Activated gamma-delta T cell treated with Interleukin-2 at 50 U/mL for 16 hours (primary cell): Measurements from ENCODE around the gene HIRIP3.
"Not testable (repeated sequence)": the region's sequence is repeated elsewhere in the genome, so short reads cannot be mapped to it uniquely, and the experiment has no call there.

Experiments
- DNase-seq: peaks from one replicate; pipeline ENCODE4 v3.0.0-alpha.2; 2020

Gene HIRIP3

DNA sequence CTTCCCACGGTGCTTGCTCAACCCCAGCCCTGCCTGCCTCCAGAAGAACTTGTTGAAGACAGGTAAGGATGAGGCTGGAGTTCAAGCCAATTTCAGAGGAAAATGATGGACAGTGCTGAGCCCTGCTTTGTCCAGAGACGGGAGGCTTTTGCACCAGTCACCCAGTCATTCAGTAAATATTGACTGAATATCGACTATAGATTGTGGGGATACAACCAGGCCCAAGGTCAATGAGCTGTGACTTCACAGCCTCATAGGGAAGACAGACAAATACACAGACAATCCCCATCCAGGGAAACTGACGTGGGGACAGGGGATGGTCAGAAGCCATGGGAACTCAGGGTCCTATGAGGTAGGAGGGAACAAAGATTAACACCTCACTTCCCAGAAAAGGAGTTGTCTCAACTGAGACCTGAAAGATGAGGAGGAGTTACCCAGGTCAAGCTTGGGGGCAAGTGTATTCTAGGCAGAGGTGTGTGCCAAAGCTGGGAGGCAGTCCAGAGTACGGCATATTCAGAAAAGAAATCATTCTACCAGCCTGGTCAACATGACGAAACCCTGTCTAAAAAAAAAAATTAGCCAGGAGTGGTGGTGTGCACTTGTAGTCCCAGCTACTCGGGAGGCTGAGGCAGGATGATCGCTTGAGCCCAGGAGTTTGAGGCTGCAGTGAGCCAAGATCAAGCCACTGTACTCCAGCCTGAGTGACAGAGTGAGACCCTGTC, 21.3 kb upstream of the HIRIP3 start:
- DNase-seq = no peak

- not testable (repeated sequence) for DNase-seq
Observed at GRCh38 chr16:30015450-30015849, 20.0 kb upstream of the HIRIP3 start.

GRCh38 chr16:30012598-30012997, 17.2 kb upstream of the HIRIP3 start:
- DNase-seq = not testable (repeated sequence)

GRCh38 chr16:30011714-30012504, 16.5 kb upstream of the HIRIP3 start:
- DNase-seq = no peak

DNA sequence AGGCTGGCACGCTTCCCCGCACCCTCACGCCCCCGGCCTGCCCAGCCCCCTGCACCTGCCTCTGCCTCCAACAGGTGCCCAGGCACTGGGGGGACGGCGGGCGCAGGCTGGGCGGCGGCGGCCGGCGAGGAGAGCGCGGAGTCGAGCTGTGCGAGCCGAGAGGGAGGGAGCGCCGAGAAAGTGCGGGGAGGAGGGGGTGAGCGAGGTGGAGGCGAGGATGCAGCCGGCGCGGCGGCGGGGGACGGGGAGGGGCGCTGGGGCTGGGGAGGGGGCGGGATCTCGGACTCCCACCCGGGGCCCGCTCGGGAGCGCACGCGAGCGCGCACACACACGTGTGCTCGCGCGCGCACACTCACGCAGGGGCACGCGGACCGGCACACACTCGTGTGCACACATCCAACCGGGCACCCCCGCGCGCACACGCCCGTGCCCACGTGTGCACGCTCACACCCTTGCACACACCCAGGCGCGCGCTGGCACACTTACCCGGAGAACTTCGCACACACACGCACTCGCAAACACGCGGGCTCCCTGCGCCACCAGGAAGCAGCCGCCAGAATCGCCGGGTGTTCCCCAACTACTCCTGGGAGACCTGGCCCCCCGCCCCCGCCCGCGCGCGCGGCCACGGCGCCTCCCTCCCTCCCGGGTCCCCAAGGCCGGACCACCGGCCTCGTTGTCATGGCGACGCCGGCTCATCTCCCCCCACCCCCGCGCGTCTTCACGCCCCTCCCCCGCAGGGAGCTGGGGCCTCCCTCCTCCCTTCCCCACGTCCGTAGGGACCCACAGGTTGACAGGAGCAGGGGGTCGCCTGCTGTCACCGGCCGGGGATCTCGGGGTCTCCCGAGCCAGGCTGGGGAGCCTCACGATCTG, 15.7 kb upstream of the HIRIP3 start, which contains the start of gene DOC2A:
TSS of gene DOC2A (minus strand) at position 184 of the 870 bp plus-strand sequence. CDS start 805 bp downstream, outside the sequence.
- no peak for DNase-seq

- DNase-seq = no peak
Observed at GRCh38 chr16:30009990-30010843, 14.8 kb upstream of the HIRIP3 start.

DNA sequence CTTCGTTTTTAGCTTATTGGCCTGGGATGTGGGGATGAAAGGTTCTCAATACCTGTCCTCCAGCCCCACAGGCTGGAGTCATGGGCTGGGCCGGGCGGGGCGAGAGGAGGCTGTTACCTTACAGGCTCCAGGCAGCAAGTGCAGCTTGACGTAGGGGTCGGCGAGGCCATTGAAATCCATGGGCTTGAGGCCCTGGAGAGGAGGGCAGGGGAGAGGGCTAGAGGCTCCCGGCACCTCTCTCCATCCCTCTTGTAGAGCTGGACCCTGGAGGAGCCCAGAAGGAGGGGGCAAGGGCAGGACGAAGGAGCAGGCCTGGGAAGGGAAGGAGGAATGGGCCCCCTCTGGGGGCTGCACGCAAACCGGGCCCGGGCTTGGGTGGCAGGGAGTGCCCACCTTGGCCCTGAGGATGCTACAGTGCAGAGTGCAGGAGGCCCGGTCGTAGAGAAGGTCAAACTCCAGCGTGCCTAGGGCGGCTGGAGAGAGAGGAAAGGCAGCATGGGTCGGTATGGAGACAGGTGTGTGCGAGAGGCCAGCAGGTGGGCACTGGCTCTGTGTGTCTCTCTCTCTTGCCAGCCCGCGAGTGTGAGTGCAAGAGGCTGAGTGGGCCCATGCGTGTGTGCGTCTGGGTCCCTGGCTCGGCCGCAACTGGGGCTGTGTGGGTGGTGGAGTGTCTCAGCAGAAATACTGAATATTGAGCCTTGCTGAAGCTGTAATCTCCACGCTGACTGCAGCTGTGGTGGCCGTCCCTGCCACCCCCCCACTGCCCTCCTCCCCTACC, 13.9 kb upstream of the HIRIP3 start:
- DNase-seq = no peak

- DNase-seq = no peak
Observed at GRCh38 chr16:30007378-30007895, 12.0 kb upstream of the HIRIP3 start.

- DNase-seq = no peak
Observed at GRCh38 chr16:30006659-30007377, 11.4 kb upstream of the HIRIP3 start.

DNA sequence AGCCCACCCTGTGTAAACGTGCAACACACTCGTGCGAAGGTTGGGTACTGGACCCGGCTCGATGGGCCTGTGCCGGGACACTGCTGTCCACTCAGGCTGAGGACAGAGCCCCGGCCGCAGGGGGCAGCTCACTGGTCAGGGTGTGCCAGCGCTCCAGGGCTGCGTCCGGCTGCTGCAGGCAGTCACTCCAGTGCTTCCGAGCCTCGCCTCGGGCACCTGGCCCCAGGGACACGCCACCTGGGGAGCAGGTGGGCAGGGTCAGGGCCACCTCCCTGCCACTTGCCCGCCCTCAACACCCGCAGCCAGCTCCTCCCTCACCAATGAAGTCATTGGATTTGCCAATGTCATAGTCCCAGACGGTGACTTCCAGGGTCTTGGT, 10.7 kb upstream of the HIRIP3 start:
- no peak for DNase-seq

- DNase-seq = no peak
Observed at GRCh38 chr16:30005341-30006094, 10.1 kb upstream of the HIRIP3 start.

DNA sequence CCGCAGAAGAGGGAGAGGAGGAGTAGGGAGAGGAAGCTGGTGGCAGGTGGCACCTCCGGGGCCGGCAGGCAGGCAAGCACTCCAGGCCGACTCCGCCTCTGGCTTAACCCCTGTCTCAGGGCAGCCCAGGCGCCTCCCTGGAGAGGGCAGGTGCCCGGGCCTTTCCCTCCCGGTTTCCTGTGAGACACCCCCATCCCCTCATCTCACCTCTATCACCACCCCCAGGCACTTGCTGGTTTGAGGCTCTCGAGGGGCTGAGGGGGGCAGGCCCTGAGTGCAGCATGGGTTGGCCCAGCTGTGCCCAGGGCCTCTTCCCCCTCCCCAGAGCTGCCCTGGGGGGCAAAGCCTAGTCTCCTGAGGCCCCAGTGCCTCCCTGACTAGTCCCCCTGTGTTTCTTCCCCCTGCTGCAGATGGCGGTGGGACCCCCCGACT, 9.4 kb upstream of the HIRIP3 start:
- no peak for DNase-seq

- no peak for DNase-seq
Observed at GRCh38 chr16:30004424-30004776, 9.0 kb upstream of the HIRIP3 start.

- no peak for DNase-seq
Observed at GRCh38 chr16:30003670-30004423, 8.4 kb upstream of the HIRIP3 start.

- no peak for DNase-seq
Observed at GRCh38 chr16:30002614-30003346, 7.4 kb upstream of the HIRIP3 start.

GRCh38 chr16:30000735-30001631, 5.6 kb upstream of the HIRIP3 start:
- DNase-seq = no peak

- DNase-seq = no peak
Observed at GRCh38 chr16:29999605-30000004, 4.2 kb upstream of the HIRIP3 start.
